DMS53 treated with DMSO at 0.1 percent for 48 hours (cell line): ENCODE measurements around the gene IFI16.
"Not testable (repeated sequence)": the region's sequence is repeated elsewhere in the genome, so short reads cannot be mapped to it uniquely, and the experiment has no call there.

ENCODE experiments used
- DNase-seq: peaks from one replicate; lab custom pipeline; 2025; ENCODE audit not compliant: unreplicated experiment; lab: John Stamatoyannopoulos, UW

IFI16 gene

DNA sequence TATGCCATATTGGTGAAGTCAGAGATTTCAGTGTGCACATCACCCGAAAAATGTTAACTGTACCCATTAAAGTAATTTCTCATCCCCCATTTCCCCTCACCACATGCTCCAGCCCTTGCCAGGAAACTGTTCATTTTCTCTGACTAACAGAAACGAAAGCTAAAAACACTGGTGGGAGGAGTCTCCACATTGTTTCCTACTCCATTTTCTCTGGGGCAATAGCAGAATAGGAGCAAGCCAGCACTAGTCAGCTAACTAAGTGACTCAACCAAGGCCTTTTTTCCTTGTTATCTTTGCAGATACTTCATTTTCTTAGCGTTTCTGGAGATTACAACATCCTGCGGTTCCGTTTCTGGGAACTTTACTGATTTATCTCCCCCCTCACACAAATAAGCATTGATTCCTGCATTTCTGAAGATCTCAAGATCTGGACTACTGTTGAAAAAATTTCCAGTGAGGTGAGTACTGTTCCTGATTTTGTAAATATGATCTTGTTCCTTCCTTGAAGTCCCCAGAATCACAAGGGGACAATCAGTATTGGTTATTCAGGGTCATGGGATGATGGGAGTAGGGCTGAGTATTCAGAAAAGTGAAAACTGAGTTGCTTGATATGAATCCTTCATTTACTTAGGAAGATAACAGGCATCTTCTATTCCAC lies at the start of gene IFI16:
IFI16 (plus strand) TSS at position 204 of the 658 bp plus-strand sequence. CDS start 4,774 bp downstream, outside the sequence.
- DNase-seq = no peak

DNA sequence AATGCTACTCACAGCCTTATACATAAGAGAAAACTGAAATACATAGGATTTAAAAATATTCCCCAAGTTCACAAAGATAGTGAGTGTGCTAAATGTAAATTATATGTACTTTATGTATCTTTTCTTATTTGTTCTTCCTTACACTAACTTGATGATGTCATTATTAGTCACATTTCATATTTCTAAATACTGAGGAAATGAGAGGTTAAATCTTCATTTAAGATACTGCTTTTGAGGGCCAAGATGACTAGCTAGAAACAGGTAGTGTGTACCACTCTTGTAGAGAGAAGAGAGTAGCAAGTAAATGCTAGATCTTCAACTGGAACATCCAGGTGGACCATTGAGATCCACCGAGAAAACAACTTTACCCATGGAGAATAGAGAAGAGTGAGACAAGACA lies 48.5 kb upstream of the IFI16 start:
- no peak for DNase-seq

DNA sequence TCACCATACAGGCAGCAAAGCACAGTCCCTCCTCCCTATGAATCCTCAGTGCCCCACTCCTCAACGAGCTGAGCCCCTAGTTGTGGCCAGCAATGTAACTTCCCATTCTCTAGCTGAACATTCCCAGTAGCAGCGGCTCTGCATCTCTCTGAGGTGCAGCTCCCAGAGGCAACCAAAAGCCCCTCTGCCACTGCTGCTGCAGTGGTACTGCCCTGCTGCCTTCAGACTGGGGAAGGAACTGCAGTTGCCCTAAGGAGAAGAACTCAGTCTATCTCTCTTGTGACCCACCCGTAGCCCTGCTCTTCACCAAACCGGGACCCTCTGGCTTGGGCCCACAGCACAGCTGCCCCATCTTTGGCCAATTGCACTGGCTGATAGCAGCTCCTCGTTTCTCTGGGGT lies 46.7 kb upstream of the IFI16 start:
- DNase-seq = no peak

DNA sequence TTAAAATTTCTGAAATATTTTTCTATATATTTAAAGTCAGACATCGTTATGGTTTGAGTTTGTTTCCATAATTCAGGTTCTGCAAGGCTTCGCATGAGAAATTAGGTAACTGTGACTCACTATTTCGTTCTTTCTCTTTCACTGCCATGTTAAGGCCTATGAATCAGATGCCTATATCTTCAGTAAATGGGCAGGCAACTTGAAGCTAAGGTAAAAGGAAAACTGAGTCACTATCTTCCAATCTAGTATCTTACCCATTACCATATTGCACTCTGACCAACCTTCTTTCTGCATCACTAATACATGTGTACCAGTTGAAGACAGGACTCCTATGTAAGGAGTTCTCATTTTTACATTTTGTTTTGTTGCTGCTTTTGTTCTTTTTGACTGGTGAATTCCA lies 40.5 kb upstream of the IFI16 start:
- no peak for DNase-seq

DNA sequence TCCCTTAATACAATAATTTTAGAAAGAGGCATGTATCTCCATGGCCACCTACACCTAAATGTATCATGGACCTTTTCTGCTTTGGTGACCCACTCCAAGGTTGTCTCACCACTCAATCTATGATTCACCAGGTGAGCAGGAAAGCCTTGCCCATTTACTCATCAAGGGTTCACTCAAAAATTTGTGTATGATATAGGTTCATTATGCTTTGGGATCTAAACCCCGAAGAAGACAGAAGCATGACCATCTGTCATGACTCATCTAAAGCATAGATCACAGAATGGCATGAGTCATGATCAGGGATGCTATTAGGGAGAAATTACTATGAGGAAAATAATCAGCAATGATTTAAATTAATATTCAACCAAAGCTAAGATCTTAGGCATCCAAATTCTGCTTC lies 39.9 kb upstream of the IFI16 start:
- DNase-seq = peak; percentile 27

DNA sequence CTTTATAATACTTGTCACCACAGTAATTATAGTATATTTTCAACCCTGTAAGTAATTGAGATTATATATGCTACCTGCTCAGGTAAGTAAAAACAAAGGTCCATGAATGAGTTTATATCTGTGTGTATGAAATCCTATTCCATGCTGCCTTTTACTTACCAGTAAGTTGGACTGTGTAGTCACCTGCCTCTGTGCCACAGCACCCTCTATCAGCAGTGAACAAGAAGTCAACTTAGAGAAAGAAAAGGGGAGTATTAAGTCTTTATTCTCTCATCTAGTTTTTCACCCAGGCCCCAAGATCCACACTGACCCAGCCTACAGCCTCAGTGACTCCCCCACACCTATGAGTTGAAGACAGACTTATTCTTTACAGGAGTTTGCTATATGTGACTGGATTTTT lies 36.9 kb upstream of the IFI16 start:
- peak; percentile 65 for DNase-seq

DNA sequence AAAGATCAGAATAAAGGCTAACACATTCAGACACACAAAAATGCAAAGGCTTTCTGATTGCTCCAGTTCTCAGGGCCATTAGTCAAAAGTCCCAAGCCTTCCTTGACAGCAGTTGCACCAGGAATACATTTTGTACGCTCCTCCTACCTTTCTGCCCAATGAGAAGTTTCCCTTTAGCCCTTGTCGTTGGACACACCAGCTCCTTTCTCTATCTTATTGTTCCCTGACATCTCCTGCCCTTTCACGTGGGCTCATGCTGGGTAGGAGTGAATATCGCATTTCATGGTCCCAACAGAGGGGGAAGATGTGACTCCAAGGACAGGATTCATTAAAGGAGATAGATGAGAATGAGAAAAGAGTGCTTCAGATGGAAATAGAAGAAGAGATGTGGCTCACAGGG lies 33.5 kb upstream of the IFI16 start:
- no peak for DNase-seq

DNA sequence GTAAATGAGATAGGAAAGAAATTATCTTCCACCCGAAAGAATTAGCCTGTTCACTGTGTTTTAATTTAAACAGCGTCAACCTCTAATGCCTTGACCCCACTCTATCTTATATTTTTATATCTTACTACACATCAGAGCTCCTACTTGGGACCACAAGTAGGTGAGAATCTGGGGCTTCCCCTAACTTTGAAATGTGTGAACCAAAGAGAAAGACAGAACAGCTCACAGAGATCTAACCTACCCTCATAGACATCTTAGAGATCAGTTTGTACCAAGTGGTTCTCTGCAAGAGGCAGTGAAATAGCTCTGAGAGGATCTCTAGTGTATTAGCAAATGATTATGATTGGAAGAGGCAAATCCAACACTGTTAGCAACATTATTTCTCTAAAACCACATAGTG lies 31.0 kb upstream of the IFI16 start:
- DNase-seq = no peak

DNA sequence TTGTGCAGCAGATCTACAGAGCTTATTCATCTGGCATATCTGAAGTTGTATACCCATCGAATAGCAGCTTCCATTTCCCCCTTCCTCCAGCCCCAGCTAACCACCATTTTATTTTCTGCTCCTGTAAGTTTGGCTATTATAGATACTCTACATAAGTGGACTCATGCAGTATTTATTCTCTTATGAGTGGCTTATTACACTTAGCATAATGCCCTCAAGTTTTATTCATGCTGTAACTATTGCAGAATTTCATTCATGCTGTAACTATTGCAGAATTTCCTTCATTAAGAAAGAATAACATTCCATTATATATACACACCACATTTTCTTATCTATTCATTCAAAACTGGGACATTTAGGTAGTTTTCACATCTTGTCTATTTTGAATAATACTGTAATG lies 30.5 kb upstream of the IFI16 start:
- no peak for DNase-seq

DNA sequence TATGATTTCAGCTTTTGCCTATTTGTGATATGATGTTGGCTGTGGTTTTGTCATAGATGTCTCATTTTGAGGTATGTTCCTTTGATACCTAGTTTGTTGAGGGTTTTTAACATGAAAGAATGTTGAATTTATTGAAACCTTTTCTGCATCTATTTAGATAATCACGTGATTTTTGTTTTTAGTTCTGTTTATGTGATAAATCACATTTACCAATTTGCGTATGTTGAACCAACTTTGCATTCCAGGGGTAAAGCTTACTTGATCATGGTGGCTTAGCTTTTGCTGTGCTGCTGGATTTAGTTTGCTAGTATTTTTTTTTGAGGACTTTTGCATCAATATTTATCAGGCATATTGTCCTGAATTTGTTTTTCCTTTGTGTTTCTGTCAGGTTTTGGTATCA lies 26.5 kb upstream of the IFI16 start:
- no peak for DNase-seq

DNA sequence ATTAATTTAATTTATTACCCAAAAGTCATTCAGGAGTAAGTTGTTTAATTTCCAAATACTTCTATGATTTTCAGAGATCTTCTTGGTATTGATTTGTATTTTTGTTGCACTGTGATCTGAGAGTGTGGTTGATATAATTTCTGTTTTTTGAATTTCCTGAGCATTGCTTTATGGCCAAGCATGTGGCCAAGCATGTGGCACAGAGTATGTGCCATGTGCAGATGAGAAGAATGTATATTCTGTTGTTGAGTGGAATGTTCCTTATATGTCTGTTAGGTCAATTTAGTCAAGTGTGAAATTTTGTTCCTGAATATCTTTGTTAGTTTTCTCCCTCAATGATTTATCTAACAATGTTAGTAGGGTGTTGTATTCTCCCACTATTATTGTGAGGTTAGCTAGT lies 25.3 kb upstream of the IFI16 start:
- no peak for DNase-seq

DNA sequence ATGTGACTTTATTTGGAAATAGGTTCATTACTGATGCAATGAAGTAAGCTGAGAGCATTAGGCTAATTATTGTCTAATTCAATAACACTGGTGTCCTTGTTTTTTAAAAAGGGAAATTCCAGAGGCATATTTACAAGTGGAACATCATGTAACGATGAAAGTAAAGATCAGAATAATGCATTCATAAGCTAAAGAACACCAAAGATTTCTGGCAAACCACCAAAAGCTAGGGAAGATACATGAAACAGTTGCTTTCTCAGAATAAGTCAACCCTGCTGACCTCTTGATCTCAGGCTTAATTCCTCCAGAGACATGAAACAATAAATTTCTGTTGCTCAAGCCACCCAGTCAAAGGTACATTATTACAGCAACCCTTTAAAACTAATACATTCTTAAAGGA lies 20.3 kb upstream of the IFI16 start:
- DNase-seq = no peak

DNA sequence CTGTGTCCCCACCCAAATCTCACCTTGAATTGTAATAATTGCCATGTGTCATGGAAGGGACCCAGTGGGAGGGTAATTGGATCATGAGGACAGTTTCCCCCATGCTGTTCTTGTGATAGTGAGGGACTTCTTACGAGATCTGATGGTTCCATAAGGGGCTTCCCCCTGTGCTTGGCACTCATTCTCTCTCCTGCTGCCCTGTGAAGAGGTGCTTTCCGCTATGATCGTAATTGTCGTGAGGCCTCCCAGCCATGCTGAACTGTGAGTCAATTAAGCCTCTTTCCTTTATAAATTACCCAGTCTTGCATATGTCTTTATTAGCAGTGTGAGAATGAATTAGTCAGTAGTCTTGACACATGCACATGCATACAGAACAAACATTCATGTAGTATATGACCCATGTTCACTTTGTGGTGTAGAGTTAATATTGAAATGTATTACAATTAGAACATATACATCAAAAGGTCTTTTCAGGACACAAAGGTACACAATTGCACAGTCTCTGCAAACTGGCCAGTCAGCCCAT lies 16.9 kb upstream of the IFI16 start:
- no peak for DNase-seq

DNA sequence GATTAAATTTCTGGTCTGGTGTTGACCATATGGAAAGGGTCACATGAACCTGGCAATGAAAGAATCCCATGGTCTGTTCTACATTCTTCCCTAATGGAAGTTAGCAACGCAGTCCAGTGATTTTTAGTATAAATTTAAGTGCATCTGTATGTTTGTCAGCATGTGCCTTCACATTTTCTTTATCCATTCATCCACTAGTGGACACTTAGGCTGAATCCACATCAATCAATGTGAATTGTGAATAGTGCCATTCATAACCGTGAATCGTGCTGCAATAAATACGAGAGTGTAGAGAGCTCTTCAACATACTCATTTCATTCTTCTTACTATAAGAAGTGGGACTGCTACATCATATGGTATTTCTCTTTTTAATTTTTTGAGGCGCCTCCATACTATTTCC lies 12.7 kb upstream of the IFI16 start:
- no peak for DNase-seq

DNA sequence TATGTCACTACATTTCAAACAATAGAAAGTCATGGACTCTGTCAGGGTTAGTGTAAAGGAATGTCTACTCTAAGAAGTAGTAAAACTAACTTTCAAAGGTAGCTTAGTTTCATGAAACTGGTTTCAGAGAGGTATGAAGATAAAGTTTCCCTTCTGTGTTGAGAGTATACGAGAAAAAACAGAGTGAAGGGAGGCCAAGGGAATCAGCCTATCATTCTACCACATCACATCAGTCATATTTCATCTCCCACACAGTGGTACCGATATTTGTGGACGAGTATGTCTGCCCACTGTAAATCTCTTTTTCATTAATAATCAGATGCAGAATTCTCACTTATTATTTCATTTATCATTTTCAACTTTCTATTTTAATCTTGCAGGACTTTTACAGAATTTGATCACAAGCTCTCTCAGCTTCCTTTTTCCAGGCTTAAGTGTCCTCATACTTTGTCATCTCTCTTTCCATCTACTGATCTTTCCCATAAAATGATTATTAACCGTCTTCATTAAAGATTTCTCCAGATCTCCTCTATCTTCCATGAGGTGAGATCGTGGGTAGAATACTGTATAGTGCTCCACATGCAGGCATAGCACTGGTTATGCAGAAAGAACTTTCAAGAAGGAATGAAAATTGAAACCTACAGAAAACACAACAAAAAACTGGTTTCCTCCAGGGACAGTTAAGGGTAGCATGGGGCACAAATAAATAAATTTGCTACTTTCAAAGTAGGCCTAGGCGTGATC lies 11.5 kb upstream of the IFI16 start:
- DNase-seq = no peak

DNA sequence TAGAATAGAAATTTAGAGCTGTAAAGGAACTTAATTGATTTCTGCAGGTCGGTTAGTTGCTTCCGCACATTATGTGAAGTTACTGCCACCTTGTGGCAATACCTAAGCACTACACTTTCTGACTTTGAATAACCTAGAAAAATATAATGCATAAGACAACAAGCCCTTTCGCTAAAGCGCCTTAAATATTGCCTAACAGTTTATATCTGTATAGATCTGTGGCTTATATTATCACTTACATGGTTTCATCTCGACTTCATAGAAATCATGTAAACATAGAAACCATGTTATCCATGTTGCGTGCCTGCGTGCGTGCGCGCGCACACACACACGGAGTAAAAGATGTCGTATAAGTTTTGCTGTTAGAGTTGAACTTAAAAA lies 10.9 kb upstream of the IFI16 start:
- DNase-seq = peak; percentile 58

DNA sequence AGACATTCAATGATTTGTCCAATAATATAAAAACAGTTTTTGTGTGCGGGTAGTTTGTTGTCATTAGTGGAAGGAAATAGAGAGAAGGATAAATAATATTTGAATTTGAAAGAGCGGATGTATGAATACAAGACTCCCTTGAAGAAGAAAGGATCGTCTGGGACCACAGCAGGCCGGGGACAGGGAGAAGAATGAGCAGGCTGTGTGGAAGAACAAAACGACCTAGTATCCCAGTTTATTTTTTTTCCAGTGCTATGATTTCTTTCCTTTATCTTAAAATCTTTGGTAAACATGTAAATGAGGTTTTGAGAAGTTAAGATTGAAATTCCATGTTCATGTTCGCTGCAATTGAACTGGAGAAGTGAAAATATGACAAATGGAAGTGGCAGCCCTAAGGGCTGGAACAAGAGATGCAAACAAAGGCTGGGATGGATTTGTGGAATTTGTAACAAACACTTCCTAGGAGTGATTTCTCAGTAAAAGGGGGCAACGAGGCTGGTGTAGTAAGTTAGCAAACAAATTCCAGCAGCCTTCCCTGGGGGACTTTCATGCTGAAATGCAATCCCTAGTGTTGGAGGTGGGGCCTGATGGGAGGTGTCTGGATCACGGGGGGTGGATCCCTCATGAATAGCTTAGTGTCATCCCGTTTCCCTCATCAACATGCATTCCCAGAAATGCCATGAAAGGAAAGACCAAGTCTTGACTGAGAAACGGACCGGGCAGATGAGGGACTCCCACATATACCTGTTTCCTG lies 10.2 kb upstream of the IFI16 start:
- no peak for DNase-seq

DNA sequence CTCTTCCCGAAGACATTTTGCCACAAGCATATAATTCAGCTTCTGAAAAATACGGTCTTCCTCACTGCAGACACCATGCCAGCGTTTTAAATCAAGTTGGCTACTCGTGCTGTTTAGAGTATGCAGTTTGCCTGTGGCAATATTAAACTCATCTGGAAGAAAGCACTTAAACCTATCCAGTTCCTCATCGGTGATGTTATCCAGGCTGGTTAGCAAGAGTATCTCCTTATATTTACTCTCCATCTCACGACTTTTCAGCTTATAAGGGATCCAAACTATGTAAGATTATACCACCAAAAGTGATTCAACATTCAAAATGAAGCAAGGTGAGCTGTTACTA lies 9.7 kb upstream of the IFI16 start:
- no peak for DNase-seq

DNA sequence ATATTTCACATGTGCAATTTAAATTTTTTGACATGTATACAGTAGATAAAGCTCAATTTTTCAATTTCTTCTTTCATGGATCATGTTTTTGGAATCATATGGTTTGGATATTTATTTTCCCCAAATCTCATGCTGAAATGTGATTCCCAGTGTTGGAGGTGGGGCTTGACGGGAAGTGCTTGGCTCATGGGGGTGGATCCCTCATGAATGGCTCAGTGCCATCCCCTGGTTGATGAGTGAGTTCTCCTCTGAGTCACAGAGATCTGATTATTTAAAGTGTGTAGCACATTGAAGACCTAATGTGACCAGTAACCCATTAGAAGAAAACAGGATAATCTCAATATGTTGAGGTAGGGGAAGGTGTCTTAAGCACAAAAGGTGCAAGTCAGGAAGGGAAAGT lies 9.1 kb upstream of the IFI16 start:
- DNase-seq = no peak

DNA sequence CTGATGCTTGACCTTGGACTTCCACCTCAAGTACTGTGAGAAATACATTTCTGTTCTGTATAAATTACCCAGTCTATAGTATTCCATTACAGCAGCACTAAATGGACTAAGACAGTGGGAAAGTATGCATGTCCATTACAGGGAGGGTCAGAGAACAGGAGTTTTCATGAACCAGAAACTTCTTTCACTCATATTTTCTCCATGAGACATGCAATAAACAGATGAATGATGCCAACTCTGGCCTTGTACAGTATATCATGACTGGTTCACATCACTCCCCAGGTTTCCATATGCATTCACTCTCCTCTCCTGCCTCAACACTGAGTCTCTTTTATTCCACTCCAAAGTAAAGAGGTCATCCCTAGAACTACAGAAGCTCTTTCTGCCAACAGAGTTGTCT lies 4.5 kb upstream of the IFI16 start:
- no peak for DNase-seq

DNA sequence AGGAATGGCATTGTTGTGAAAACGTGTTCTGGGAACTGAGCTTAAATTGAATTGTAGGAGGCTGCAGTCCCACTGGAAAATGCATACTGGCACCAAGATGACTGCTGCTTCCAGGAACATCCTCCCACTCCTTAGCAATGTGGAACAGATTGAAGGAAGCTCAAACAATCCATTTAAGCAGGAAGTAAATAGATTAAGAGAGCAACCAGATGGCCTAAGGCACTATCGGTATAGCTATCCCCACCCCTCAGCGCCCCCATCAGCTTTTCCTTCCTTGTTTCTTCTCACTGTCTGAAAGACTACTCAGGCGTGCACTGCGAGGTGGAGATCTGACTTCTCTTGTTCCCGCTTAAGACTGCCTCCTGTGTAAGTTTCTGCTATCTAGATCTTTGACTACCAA lies 4.0 kb upstream of the IFI16 start:
- no peak for DNase-seq

DNA sequence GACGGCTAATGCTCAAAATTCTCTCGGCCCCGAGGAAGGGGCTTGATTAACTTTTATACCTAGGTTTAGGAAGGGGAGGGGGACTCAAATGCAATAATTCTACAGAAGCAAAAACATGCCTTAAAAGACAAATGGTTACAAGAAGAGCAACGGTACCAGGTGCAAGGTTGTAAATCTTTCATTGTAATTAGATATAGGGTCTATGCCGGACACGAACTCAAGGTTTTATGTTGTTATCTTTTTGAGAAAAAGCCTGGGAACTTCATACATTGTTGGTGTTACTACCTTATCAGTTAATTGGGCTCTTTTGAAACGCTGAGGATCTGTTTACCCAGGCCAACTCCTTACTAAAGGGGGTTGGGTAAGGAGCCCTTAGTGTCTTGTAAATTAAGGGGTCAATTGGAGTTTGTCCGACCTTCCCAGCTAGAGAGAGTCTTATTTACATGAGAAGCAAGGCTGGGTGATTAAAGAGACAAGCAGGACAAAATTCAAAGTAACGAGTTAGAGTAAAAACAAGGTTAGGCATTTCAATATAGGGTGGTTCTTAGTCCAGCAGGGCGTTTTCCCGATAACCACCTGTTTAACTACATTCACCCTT lies 3.4 kb upstream of the IFI16 start:
- DNase-seq = not testable (repeated sequence)
